Naive thymus-derived CD4-positive, alpha-beta T cell (primary cell): ENCODE data around the gene B4GALT3. TPM values are rescaled to one million over a fixed set of nuclear protein-coding genes. Genes with fewer than 3 reads are reported as not detected.
A peak's percentile ranks its signal among the peaks of the same experiment; 100 is the strongest.

Experiments used
- ATAC-seq: fragments of 150-1000 bp; cut with Tn5 transposase; 2 replicates; pipeline ENCODE4 v1.10.0; 2021; ENCODE audit warnings: mild to moderate bottlenecking, moderate library complexity
- CTCF ChIA-PET: fragments of 350-600 bp; sonication (Branson Sonifier 250); formaldehyde crosslinking; loops from one replicate; lab custom pipeline; 2021; ENCODE audit warnings: antibody characterized with exemption; lab: Charles Lee
- POLR2A ChIA-PET: fragments of 350-600 bp; sonication (Branson Sonifier 250); formaldehyde crosslinking; loops from one replicate; lab custom pipeline; 2021; ENCODE audit warnings: antibody characterized with exemption, inconsistent platforms; lab: Charles Lee
- DNase-seq, 9 donors: peaks; one replicate each; pipeline versions ENCODE4 v3.0.0 to v3.0.0-alpha.2; 2020 to 2022; ENCODE audit warnings: mixed read lengths in 1 of 9
- H3K27ac ChIP-seq: one replicate; pipeline ENCODE4 v1.7.0; 2013; ENCODE audit warnings: mild to moderate bottlenecking, low read depth, low read length, moderate library complexity
- H3K27me3 ChIP-seq, 2 donors: one replicate each; pipeline ENCODE4 v1.7.0; 2013; ENCODE audit warnings: low read length in 2 of 2, mild to moderate bottlenecking in 2 of 2, moderate library complexity in 2 of 2; ENCODE audit not compliant: control insufficient read depth in 2 of 2, insufficient read depth in 2 of 2
- H3K36me3 ChIP-seq, 3 experiments: 1 replicate in 2 of 3; 2 replicates in 1 of 3; pipeline ENCODE4 v1.7.0; 2013; ENCODE audit warnings: low read length in 3 of 3, mild to moderate bottlenecking in 3 of 3, moderate library complexity in 1 of 3; ENCODE audit not compliant: insufficient read depth in 3 of 3, control insufficient read depth in 2 of 3
- H3K4me1 ChIP-seq, 2 donors: one replicate each; pipeline ENCODE4 v1.7.0; 2013; ENCODE audit warnings: low read length in 2 of 2, mild to moderate bottlenecking in 2 of 2, moderate library complexity in 1 of 2; ENCODE audit not compliant: control insufficient read depth in 2 of 2, insufficient read depth in 2 of 2
- H3K4me3 ChIP-seq: 2 replicates; pipeline ENCODE4 v1.7.0; 2013; ENCODE audit warnings: mild to moderate bottlenecking, low read length
- H3K9me3 ChIP-seq, 3 experiments: 1 replicate in 2 of 3; 2 replicates in 1 of 3; pipeline ENCODE4 v1.7.0; 2013; ENCODE audit warnings: low read length in 3 of 3; ENCODE audit not compliant: control insufficient read depth in 2 of 3
- H3K27ac Mint-ChIP-seq, 9 donors: one replicate each; pipeline ENCODE4 v1.8.0; 2020 to 2022; ENCODE audit warnings: mixed read lengths in 9 of 9, mild to moderate bottlenecking in 8 of 9, moderate library complexity in 5 of 9, inconsistent platforms in 2 of 9
- H3K27me3 Mint-ChIP-seq, 5 donors: one replicate each; pipeline ENCODE4 v1.8.0; 2021 to 2022; ENCODE audit warnings: mixed read lengths in 5 of 5, mild to moderate bottlenecking in 1 of 5
- H3K36me3 Mint-ChIP-seq, 5 donors: one replicate each; pipeline ENCODE4 v1.8.0; 2020 to 2022; ENCODE audit warnings: mixed read lengths in 5 of 5, mild to moderate bottlenecking in 3 of 5, inconsistent platforms in 1 of 5
- H3K4me1 Mint-ChIP-seq, 7 donors: one replicate each; pipeline ENCODE4 v1.8.0; 2020 to 2022; ENCODE audit warnings: mixed read lengths in 7 of 7, mild to moderate bottlenecking in 3 of 7, inconsistent platforms in 1 of 7
- H3K4me3 Mint-ChIP-seq, 10 donors: one replicate each; pipeline ENCODE4 v1.8.0; 2020 to 2022; ENCODE audit warnings: mild to moderate bottlenecking in 10 of 10, mixed read lengths in 10 of 10, moderate library complexity in 6 of 10, inconsistent platforms in 2 of 10
- H3K9me3 Mint-ChIP-seq, 11 donors: one replicate each; pipeline ENCODE4 v1.8.0; 2020 to 2022; ENCODE audit warnings: mixed read lengths in 11 of 11, mild to moderate bottlenecking in 4 of 11, inconsistent platforms in 1 of 11, moderate library complexity in 1 of 11
- intact Hi-C, 2 donors: fragments of 100-400 bp; cut with micrococcal nuclease; formaldehyde crosslinking; loops; one replicate each; pipeline ENCODE4 v1.15.1; 2023
- polyA plus RNA-seq, 2 donors: library from polyadenylated mRNA; unstranded; fragments of 300-500 nt; fragmentation: Illumina TruSeq; gene quantifications; one replicate each; pipeline ENCODE4 v1.2.3, GENCODE V29; 2021
- total RNA-seq, 6 experiments: library from RNA in 5 of 6; stranded (reverse) in 5 of 6; gene quantifications; 1 replicate in 5 of 6; 2 replicates in 1 of 6; pipeline ENCODE4 v1.2.3 and lab custom pipeline; 2021 to 2026

Gene B4GALT3
- total and polyA plus RNA-seq, 7 experiments from 2014 or later = 36.2 to 83.7 (median 52.5) TPM

DNA sequence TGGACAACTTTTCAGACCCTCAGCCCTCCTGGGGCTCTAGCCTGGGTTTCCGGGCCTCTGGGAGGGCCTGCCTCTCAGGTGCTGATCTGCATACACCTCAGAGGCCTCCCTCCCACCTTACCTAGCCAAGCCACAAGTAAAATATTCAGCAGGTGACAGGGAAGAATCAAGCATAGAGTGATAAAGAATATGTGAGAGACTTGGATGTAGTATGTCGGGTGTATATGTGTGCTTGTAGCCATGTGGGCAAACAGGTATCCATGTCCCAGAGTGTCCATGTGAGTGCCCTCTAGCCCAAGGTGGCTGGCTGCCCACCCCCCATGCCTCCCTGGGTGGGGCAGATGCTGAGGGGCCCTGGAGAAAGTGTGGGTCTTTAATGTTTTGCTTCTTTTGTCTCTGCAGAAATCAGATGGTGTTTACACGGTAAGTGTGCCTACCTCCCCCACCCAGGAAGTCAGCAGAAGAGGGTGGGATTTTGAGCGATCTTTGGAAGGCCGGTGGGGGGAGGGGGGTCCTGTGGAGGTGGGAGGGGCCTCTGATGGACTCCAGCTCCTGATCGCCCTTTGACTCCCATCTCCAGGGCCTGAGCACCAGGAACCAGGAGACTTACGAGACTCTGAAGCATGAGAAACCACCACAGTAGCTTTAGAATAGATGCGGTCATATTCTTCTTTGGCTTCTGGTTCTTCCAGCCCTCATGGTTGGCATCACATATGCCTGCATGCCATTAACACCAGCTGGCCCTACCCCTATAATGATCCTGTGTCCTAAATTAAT lies 41.2 kb upstream of the B4GALT3 start:
- Mint-ChIP-seq H3K36me3 (peaks cover 0 to 15% (median 10%) of the 10 kb centered on the region in 5 donors), H3K27ac (peak overlapping the region; percentile 64 to 99 (median 91)), H3K27me3 (no peaks in the 10 kb centered on the region), H3K9me3 (no peaks in the 10 kb centered on the region), H3K4me1 (peaks cover 31 to 69% (median 60%) of the 10 kb centered on the region in 7 donors), H3K4me3 (peak overlapping the region in 9 of 10 donors; percentile 21 to 72 (median 65))
- POLR2A ChIA-PET = interaction anchor here (1.0 to 16.8 kb wide), 7 partner anchors 8 to 171 kb away, joined by 3 to 508 read pairs (median 8); partner anchors contain the start of genes ADAMTS4, NDUFS2 and TOMM40L
- H3K4me1 ChIP-seq = peaks cover 0 to 45% of the 10 kb centered on the region in 2 donors
- H3K36me3 ChIP-seq = peaks cover 0 to 14% (median 4%) of the 10 kb centered on the region in 3 experiments
- no peak for ATAC-seq
- H3K4me3 ChIP-seq = peak overlapping the region; percentile 19
- DNase-seq = peak in 3 of 9 donors; percentile 16 to 29 (median 27)
- peak overlapping the region; percentile 52 for H3K27ac ChIP-seq
- intact Hi-C loops = no loop called here
- CTCF ChIA-PET = interaction anchor here (1.1 to 3.8 kb wide), 9 partner anchors 8 to 164 kb away, joined by 3 to 19 read pairs (median 5); partner anchors contain the start of gene NDUFS2
- no peaks in the 10 kb centered on the region for H3K27me3 ChIP-seq
- H3K9me3 ChIP-seq = no peaks in the 10 kb centered on the region

DNA sequence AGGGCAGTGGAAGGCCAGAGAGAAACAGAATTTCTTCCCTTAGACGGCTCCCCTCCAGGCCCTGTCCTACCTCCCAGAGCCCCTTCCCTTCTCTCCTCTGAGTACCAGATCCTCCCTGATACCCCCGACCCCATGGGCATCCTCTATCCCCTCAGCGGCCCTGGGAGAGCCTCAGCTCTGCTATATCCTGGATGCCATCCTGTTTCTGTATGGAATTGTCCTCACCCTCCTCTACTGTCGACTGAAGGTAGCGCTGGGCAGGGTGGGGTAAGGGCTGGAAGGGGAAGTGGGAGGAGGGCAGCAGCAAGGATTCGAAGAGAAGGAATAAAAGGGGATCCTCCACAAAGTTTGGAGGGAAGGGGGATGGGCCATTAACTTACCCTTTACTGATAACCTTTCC lies 40.5 kb upstream of the B4GALT3 start:
- Histone ChIP-seq H3K27ac (peak overlapping the region; percentile 52), H3K36me3 (peaks cover 0 to 21% (median 9%) of the 10 kb centered on the region in 3 experiments), H3K9me3 (no peaks in the 10 kb centered on the region), H3K27me3 (no peaks in the 10 kb centered on the region), H3K4me1 (peaks cover 0 to 45% of the 10 kb centered on the region in 2 donors), H3K4me3 (no peak overlapping the region)
- peak overlapping the region in 6 of 10 donors; percentile 21 to 72 (median 66) for H3K4me3 Mint-ChIP-seq
- CTCF ChIA-PET = interaction anchor here (0.7 to 3.8 kb wide), 4 partner anchors 11 to 97 kb away, joined by 3 to 19 read pairs (median 4); partner anchors contain the start of gene SDHC
- peaks cover 31 to 66% (median 55%) of the 10 kb centered on the region in 7 donors for H3K4me1 Mint-ChIP-seq
- H3K27me3 Mint-ChIP-seq = no peaks in the 10 kb centered on the region
- POLR2A ChIA-PET = interaction anchor here (1.1 to 16.8 kb wide), 5 partner anchors 8 to 96 kb away, joined by 3 to 508 read pairs (median 16); partner anchors contain the start of genes ADAMTS4, NDUFS2, SDHC and TOMM40L
- no peaks in the 10 kb centered on the region for H3K9me3 Mint-ChIP-seq
- DNase-seq = no peak
- peak overlapping the region; percentile 64 to 99 (median 91) for H3K27ac Mint-ChIP-seq
- intact Hi-C loops = no loop called here
- no peak for ATAC-seq
- H3K36me3 Mint-ChIP-seq = peaks cover 3 to 22% (median 16%) of the 10 kb centered on the region in 5 donors

- intact Hi-C loops = no loop called here
- peaks cover 3 to 28% (median 9%) of the 10 kb centered on the region in 3 experiments for H3K36me3 ChIP-seq
- Mint-ChIP-seq H3K4me3 (peak overlapping the region in 7 of 10 donors; percentile 8 to 73 (median 67)), H3K36me3 (peaks cover 3 to 24% (median 18%) of the 10 kb centered on the region in 5 donors), H3K27ac (peak overlapping the region; percentile 51 to 99 (median 91)), H3K9me3 (no peaks in the 10 kb centered on the region), H3K27me3 (no peaks in the 10 kb centered on the region), H3K4me1 (peaks cover 31 to 64% (median 54%) of the 10 kb centered on the region in 7 donors)
- DNase-seq (no peak), ATAC-seq (peak; percentile 82)
- no peak overlapping the region for H3K4me3 ChIP-seq
- peak overlapping the region; percentile 52 for H3K27ac ChIP-seq
- H3K4me1 ChIP-seq = peaks cover 0 to 45% of the 10 kb centered on the region in 2 donors
- POLR2A ChIA-PET = interaction anchor here (0.8 to 16.8 kb wide), 7 partner anchors 9 to 172 kb away, joined by 3 to 508 read pairs (median 8); partner anchors contain the start of genes ADAMTS4, NDUFS2, SDHC and TOMM40L
- CTCF ChIA-PET = interaction anchor here (0.7 to 3.8 kb wide), 7 partner anchors 8 to 97 kb away, joined by 3 to 24 read pairs (median 4); partner anchors contain the start of genes PPOX, SDHC and TOMM40L
- no peaks in the 10 kb centered on the region for H3K9me3 ChIP-seq
- no peaks in the 10 kb centered on the region for H3K27me3 ChIP-seq
These were observed 39.8 kb upstream of the B4GALT3 start for GRCh38 chr1:161216945-161217712.

- CTCF ChIA-PET = interaction anchor here (0.8 to 2.7 kb wide), 2 partner anchors 10 to 76 kb away, joined by 7 to 24 read pairs; partner anchors contain the start of gene TOMM40L
These were observed 37.8 kb upstream of the B4GALT3 start, which contains the start of gene FCER1G for GRCh38 chr1:161215076-161215475. Gene FCER1G (plus strand): TSS chr1:161215295. CDS start chr1:161215322, 27 bp downstream.

DNA sequence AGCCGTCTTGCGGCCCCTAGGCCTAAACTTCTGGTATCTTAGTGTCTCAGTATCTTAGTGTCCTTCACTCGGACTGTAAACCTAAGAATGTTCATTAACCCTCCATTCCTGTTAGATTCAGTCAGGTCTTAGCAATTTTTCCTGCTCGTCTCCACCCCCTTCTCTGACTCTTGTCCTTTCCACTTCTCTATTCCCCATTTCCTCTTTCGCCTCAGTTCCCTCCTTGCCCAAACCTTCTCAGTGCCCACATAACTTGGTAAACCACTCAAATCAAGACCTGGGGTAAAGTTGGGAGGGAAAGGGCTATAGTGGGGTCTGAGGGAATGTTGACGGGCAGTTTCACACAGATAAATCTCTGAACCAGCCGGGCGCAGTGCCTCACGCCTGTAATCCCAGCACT lies 37.1 kb upstream of the B4GALT3 start:
- H3K4me3 Mint-ChIP-seq = no peak overlapping the region
- intact Hi-C loops = no loop called here
- CTCF ChIA-PET = interaction anchor here (6.9 kb wide), 1 partner anchor 12 kb away, joined by 74 read pairs; the partner anchor contains the start of gene TOMM40L

More at GRCh38 chr1:161215076-161215475, 37.8 kb upstream of the B4GALT3 start, which contains the start of gene FCER1G:
- peaks cover 32 to 61% (median 50%) of the 10 kb centered on the region in 7 donors for H3K4me1 Mint-ChIP-seq
- peak within 1 kb of the TSS; percentile 63 to 99 (median 78) for H3K27ac Mint-ChIP-seq
- H3K36me3 Mint-ChIP-seq = peaks cover 8 to 37% (median 25%) of the 10 kb centered on the region in 5 donors
- peaks cover 0 to 39% of the 10 kb centered on the region in 2 donors for H3K4me1 ChIP-seq
- H3K27me3 ChIP-seq = no peaks in the 10 kb centered on the region
- peak; percentile 51 for ATAC-seq
- H3K27me3 Mint-ChIP-seq = no peaks in the 10 kb centered on the region
- H3K4me3 Mint-ChIP-seq = peak within 1 kb of the TSS in 7 of 10 donors; percentile 18 to 83 (median 44)
- POLR2A ChIA-PET = interaction anchor here (0.8 to 16.8 kb wide), 4 partner anchors 9 to 585 kb away, joined by 3 to 508 read pairs (median 11); partner anchors contain the start of genes ADAMTS4, NDUFS2 and TOMM40L
- H3K9me3 Mint-ChIP-seq = no peaks in the 10 kb centered on the region
- no peak for DNase-seq
- peaks cover 19 to 48% (median 22%) of the 10 kb centered on the region in 3 experiments for H3K36me3 ChIP-seq
- no peak within 1 kb of the TSS for H3K27ac ChIP-seq
- intact Hi-C loops = no loop called here
- no peak within 1 kb of the TSS for H3K4me3 ChIP-seq
- H3K9me3 ChIP-seq = no peaks in the 10 kb centered on the region

More for the DNA sequence above, 37.1 kb upstream of the B4GALT3 start:
- Histone ChIP-seq H3K9me3 (no peaks in the 10 kb centered on the region), H3K4me1 (peaks cover 0 to 39% of the 10 kb centered on the region in 2 donors), H3K27ac (no peak overlapping the region), H3K36me3 (peaks cover 24 to 55% (median 24%) of the 10 kb centered on the region in 3 experiments), H3K27me3 (no peaks in the 10 kb centered on the region), H3K4me3 (no peak overlapping the region)
- ATAC-seq (no peak), DNase-seq (no peak)
- POLR2A ChIA-PET = interaction anchor here (16.8 kb wide), 1 partner anchor 15 kb away, joined by 508 read pairs; the partner anchor contains the start of genes ADAMTS4 and NDUFS2
- Mint-ChIP-seq H3K9me3 (no peaks in the 10 kb centered on the region), H3K36me3 (peaks cover 14 to 44% (median 33%) of the 10 kb centered on the region in 5 donors), H3K27me3 (no peaks in the 10 kb centered on the region), H3K27ac (peak overlapping the region in 5 of 9 donors; percentile 30 to 99 (median 78)), H3K4me1 (peaks cover 34 to 61% (median 50%) of the 10 kb centered on the region in 7 donors)
